ENCODE results near the gene POMT1. TPM values are rescaled to one million over a fixed set of nuclear protein-coding genes. Genes with fewer than 3 reads are reported as not detected.

POMT1 gene
- total RNA-seq, 1 donor from 2014 or later: 57.6 TPM

DNA sequence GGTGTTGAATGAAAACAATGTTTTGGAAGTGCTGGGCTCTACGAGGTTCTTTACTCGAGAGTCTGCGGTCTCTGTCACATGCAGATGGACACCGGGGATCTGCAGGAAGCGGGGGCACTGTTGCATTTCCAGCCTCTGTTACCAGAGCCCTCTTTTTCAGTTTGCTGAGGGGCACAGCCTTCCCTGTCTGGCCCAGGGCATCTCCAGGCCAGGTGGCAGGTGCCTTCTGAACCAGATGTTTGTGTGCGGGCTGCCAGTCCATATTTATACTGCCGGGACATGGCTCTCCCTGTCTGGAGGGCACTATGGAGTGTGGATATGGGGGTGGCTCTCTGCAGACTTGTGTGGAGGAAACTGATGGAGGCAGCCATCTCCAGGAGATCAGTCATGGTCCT is 18.7 kb upstream of the POMT1 start:
- Mint-ChIP-seq H3K27me3 (ENCODE audit: unreplicated experiment) (peaks cover 27% of the 10 kb centered on the region), H3K27ac (ENCODE audit: unreplicated experiment) (no peak overlapping the region), H3K4me1 (ENCODE audit: unreplicated experiment) (no peaks in the 10 kb centered on the region), H3K9me3 (ENCODE audit: unreplicated experiment) (no peaks in the 10 kb centered on the region), H3K4me3 (ENCODE audit: unreplicated experiment) (no peak overlapping the region), H3K36me3 (ENCODE audit: low read depth, unreplicated experiment) (peaks cover 78% of the 10 kb centered on the region)
- DNase-seq (ENCODE audit: low spot score): no peak
- TF ChIP-seq, protein P1, sequence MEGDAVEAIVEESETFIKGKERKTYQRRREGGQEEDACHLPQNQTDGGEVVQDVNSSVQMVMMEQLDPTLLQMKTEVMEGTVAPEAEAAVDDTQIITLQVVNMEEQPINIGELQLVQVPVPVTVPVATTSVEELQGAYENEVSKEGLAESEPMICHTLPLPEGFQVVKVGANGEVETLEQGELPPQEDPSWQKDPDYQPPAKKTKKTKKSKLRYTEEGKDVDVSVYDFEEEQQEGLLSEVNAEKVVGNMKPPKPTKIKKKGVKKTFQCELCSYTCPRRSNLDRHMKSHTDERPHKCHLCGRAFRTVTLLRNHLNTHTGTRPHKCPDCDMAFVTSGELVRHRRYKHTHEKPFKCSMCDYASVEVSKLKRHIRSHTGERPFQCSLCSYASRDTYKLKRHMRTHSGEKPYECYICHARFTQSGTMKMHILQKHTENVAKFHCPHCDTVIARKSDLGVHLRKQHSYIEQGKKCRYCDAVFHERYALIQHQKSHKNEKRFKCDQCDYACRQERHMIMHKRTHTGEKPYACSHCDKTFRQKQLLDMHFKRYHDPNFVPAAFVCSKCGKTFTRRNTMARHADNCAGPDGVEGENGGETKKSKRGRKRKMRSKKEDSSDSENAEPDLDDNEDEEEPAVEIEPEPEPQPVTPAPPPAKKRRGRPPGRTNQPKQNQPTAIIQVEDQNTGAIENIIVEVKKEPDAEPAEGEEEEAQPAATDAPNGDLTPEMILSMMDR (IDR thresholded peaks at IDR 0.05; ENCODE audit: unreplicated experiment): no peak

DNA sequence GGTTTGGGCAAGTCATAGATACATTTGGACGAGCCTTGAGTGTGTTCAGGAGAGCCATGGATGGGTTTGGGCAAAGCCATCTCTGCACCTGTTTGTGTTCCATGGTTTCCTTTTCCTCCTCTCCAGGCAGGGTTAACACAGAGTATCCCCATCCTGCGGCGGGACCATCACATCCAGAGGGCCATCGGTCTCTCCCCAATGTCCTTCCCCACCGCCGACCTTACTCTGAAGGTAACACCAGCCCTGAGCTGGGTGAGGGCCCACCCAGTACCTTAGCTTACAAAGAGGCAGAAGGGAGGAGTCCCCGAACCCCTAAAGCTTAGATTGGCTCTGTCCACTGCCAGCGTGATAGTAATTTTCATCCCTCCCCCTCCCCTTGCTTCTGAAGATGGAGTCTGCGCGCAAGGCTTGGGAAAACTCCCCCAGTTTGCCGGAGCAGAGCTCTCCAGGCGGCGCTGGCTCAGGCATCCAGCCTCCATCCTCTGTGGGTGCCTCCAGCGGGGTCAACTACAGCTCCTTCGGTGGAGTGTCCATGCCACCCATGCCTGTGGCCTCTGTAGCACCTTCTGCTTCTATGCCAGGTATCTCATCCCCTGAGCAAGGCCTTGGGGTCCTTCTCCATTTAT is 18.0 kb upstream of the POMT1 start:
- Mint-ChIP-seq H3K27me3 (ENCODE audit: unreplicated experiment) (peaks cover 25% of the 10 kb centered on the region), H3K4me3 (ENCODE audit: unreplicated experiment) (no peak overlapping the region), H3K9me3 (ENCODE audit: unreplicated experiment) (no peaks in the 10 kb centered on the region), H3K36me3 (ENCODE audit: low read depth, unreplicated experiment) (peaks cover 79% of the 10 kb centered on the region), H3K4me1 (ENCODE audit: unreplicated experiment) (no peaks in the 10 kb centered on the region), H3K27ac (ENCODE audit: unreplicated experiment) (no peak overlapping the region)
- TF ChIP-seq, protein P1 (IDR thresholded peaks at IDR 0.05; ENCODE audit: unreplicated experiment): no peak
- no peak for DNase-seq (ENCODE audit: low spot score)

DNA sequence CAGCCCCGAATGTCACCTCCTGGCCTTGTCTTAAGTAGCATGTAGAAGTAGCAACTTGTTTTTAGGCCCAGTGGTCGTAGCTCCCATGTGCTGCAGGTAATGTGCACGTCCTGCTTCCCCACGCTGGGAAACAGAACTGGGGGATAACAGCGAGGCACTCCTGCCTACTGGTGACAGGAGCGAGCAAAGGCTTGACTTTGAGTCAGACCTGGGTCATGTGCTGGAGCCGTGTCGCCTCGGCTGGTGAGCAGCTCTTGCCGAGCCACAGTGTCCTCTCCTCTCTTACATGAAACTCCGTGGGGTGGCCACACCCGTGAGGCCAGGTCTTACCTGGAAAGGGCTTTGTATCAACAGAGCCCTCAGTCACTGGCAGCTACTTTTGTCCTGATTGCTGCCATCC is 17.5 kb upstream of the POMT1 start:
- Mint-ChIP-seq H3K27me3 (ENCODE audit: unreplicated experiment) (peaks cover 28% of the 10 kb centered on the region), H3K27ac (ENCODE audit: unreplicated experiment) (no peak overlapping the region), H3K9me3 (ENCODE audit: unreplicated experiment) (no peaks in the 10 kb centered on the region), H3K4me1 (ENCODE audit: unreplicated experiment) (no peaks in the 10 kb centered on the region), H3K36me3 (ENCODE audit: low read depth, unreplicated experiment) (peaks cover 80% of the 10 kb centered on the region), H3K4me3 (ENCODE audit: unreplicated experiment) (no peak overlapping the region)
- DNase-seq (ENCODE audit: low spot score): no peak
- TF ChIP-seq, protein P1 (IDR thresholded peaks at IDR 0.05; ENCODE audit: unreplicated experiment): no peak

DNA sequence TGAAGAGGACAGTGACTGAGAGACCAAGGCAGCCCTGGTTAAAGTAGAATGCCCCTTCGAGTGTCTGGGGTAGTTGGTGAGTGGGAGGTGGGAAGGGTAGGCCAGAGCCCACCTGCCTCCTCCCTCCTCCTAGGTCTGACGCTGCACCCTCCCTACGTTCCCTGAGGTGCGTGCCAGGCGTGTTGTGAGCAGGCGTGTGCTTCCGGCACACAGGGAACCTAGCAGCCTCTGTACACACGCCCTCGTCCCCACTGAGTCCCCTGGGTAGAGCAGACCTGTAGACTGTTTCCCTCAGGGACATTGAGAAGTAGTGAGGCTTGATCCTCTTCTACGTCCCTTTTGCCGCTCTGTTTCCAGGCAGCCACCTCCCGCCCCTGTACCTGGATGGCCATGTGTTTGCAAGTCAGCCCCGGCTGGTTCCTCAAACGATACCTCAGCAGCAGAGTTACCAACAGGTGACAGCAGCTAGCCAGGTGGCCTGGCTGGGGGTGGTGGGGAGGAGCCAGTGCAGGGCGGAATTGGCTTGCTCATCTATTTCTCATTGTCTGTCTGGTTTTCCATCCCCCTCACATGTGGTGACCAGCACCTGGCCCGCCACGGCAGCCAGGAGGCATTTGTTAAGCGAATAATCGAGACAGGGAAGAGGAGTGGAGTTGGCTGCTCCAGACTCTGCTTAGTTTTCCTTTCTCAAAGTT is 16.8 kb upstream of the POMT1 start:
- Mint-ChIP-seq H3K27ac (ENCODE audit: unreplicated experiment) (peak overlapping the region; percentile 75), H3K36me3 (ENCODE audit: low read depth, unreplicated experiment) (peaks cover 84% of the 10 kb centered on the region)

More for the DNA sequence above, 16.8 kb upstream of the POMT1 start:
- peak overlapping the region; percentile 31 for H3K4me3 Mint-ChIP-seq (ENCODE audit: unreplicated experiment)
- TF ChIP-seq, protein P1 (IDR thresholded peaks at IDR 0.05; ENCODE audit: unreplicated experiment): no peak
- H3K4me1 Mint-ChIP-seq (ENCODE audit: unreplicated experiment): no peaks in the 10 kb centered on the region
- H3K27me3 Mint-ChIP-seq (ENCODE audit: unreplicated experiment): peaks cover 31% of the 10 kb centered on the region
- DNase-seq (ENCODE audit: low spot score): no peak
- H3K9me3 Mint-ChIP-seq (ENCODE audit: unreplicated experiment): no peaks in the 10 kb centered on the region
